Stimulated activated CD4-positive, alpha-beta T cell treated with anti-CD3 and anti-CD28 coated beads, Interleukin-12 subunit alpha, Interleukin-12 subunit beta, amount 100 ng/mL, for 48 hours (primary cell): ENCODE results near the gene KMT2C.

Experiments used
- DNase-seq, 3 donors: peaks; one replicate each; pipeline ENCODE4 v3.0.0-alpha.2; 2020; ENCODE audit warnings: low read depth in 2 of 3, low spot score in 1 of 3

Gene KMT2C

GRCh38 chr7:152115021-152115718 lies 320.6 kb downstream of the KMT2C start:
- DNase-seq: no peak

GRCh38 chr7:152112829-152113228 lies 323.0 kb downstream of the KMT2C start:
- DNase-seq: no peak

- no peak for DNase-seq
These were observed 327.4 kb downstream of the KMT2C start for GRCh38 chr7:152108359-152108758.

GRCh38 chr7:152107945-152108344 lies 327.9 kb downstream of the KMT2C start:
- no peak for DNase-seq

- DNase-seq: no peak
These were observed 328.8 kb downstream of the KMT2C start for GRCh38 chr7:152106990-152107389.

- no peak for DNase-seq
These were observed 330.6 kb downstream of the KMT2C start for GRCh38 chr7:152105205-152105604.

- DNase-seq: no peak
These were observed 332.1 kb downstream of the KMT2C start for GRCh38 chr7:152103691-152104090.

GRCh38 chr7:152103066-152103465 lies 332.7 kb downstream of the KMT2C start:
- no peak for DNase-seq

GRCh38 chr7:152097330-152097729 lies 338.5 kb downstream of the KMT2C start:
- no peak for DNase-seq

- DNase-seq: no peak
These were observed 340.0 kb downstream of the KMT2C start for GRCh38 chr7:152095771-152096170.

GRCh38 chr7:152093717-152094116 lies 342.1 kb downstream of the KMT2C start:
- no peak for DNase-seq

GRCh38 chr7:152090747-152091146 lies 345.1 kb downstream of the KMT2C start:
- no peak for DNase-seq

GRCh38 chr7:152089183-152089582 lies 346.6 kb downstream of the KMT2C start:
- DNase-seq: no peak

GRCh38 chr7:152086513-152086912 lies 349.3 kb downstream of the KMT2C start:
- no peak for DNase-seq

GRCh38 chr7:152085131-152085530 lies 350.7 kb downstream of the KMT2C start:
- no peak for DNase-seq
